ENCODE measurements around the gene TXNDC8.

The TXNDC8 gene

GRCh38 chr9:110308633-110309038 is 29.0 kb downstream of the TXNDC8 start:
- DNase-seq (ENCODE audit: low read depth, low spot score), result no peak
- ChIA-PET POLR2A (no interaction called here), CTCF (no interaction called here)
- no peak for TF ChIP-seq CTCF (IDR thresholded peaks at IDR 0.05; ENCODE audit: insufficient read depth, low read length, missing control alignments)
- no peak overlapping the region for H3K4me3 ChIP-seq (ENCODE audit: low read depth, low read length)

DNA sequence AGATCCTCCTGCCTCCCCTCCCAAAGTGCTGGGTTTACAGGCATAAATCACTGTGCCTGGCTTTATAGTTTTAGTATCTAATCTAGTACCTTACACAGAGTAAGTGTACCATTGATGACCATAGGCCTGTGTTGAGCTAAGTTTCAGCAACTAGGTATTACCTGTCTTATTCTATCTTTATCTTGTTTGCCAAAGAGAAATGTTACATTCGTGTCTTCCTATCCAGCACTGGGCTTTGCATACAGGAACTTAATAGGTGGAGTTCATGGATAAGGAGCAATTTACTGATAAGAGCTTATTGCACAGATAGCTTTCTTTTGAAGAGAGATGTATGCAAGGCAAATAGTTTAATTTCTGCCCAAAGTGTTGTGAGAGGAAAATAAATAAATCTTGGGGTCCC is 30.5 kb downstream of the TXNDC8 start:
- TF ChIP-seq CTCF (IDR thresholded peaks at IDR 0.05; ENCODE audit: insufficient read depth, low read length, missing control alignments), result no peak
- POLR2A ChIA-PET, result no interaction called here
- no peak for DNase-seq (ENCODE audit: low read depth, low spot score)
- CTCF ChIA-PET, result interaction anchor here (1.0 kb wide), 2 partner anchors 33 to 316 kb away, joined by 3 read pairs; no protein-coding TSS in a partner anchor
- no peak overlapping the region for H3K4me3 ChIP-seq (ENCODE audit: low read depth, low read length)

DNA sequence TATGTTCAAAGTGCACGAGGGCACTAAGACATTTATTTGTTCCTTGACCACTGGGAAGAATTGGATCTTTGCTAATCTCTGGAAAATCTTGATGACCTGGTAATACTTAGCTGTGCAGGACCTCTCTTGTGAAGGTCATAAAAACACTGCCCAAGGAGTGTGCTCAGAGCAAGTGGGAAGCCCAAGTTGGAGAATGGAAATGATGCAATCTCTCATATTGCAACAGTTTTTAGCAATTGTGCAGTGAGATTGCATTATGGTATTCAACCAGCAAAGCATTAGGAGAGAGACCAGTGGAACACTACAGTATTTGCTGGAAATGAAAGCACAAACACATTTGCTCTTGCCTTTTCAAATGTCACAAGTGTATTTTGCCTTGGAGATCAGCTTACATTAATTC is 34.5 kb downstream of the TXNDC8 start:
- ChIA-PET CTCF (no interaction called here), POLR2A (no interaction called here)
- no peak for TF ChIP-seq CTCF (IDR thresholded peaks at IDR 0.05; ENCODE audit: insufficient read depth, low read length, missing control alignments)
- DNase-seq (ENCODE audit: low read depth, low spot score), result peak; percentile 9
- H3K4me3 ChIP-seq (ENCODE audit: low read depth, low read length), result no peak overlapping the region

DNA sequence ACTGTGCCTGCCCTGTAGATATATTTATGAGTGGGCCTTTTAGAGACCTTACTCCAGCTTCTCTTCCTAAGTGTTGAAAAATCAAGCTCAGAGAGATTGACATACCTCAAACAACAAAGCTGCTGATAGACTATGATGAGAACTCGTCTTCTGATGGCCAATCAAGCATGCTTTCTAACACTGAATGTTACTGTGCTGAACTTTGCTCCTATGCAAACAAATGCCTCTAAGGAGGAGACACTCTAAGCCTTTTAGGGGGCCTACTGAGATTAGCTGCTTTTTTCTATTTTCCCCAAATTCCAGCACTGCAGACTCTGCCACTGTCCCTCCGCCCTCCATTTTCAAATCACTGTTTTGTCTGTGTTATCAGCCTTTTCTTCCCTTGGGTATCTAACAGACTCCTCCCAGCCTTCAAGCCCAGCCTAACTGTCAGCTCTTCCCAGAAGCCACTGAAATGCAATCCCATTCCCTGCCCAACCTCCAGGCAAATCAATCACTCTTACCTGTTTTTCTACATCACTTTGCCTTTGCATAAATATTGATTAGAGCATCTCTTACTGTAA is 39.5 kb downstream of the TXNDC8 start:
- ChIA-PET CTCF (no interaction called here), POLR2A (no interaction called here)
- TF ChIP-seq CTCF (IDR thresholded peaks at IDR 0.05; ENCODE audit: insufficient read depth, low read length, missing control alignments), result no peak
- no peak for DNase-seq (ENCODE audit: low read depth, low spot score)
- H3K4me3 ChIP-seq (ENCODE audit: low read depth, low read length), result no peak overlapping the region

DNA sequence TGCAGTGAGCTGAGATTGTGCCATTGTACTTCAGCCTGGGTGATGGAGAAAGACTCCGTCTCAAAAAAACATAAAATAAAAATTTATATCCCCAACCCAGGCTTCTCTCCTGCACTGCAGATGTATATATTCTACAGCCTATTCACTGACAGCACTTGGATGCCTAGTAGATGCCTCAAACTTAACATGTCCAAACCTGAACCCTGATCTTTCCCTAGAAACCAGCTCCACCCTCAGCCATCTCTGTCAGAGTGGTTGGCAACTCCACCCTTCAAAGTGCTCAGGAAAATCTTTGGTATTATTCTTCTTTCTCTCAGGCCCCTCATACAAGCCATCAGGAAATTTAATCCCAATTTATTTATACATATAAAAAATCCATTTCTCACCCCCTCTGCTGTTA is 44.4 kb downstream of the TXNDC8 start:
- CTCF ChIA-PET, result no interaction called here
- POLR2A ChIA-PET, result no interaction called here
- no peak overlapping the region for H3K4me3 ChIP-seq (ENCODE audit: low read depth, low read length)
- no peak for TF ChIP-seq CTCF (IDR thresholded peaks at IDR 0.05; ENCODE audit: insufficient read depth, low read length, missing control alignments)
- DNase-seq (ENCODE audit: low read depth, low spot score), result no peak

DNA sequence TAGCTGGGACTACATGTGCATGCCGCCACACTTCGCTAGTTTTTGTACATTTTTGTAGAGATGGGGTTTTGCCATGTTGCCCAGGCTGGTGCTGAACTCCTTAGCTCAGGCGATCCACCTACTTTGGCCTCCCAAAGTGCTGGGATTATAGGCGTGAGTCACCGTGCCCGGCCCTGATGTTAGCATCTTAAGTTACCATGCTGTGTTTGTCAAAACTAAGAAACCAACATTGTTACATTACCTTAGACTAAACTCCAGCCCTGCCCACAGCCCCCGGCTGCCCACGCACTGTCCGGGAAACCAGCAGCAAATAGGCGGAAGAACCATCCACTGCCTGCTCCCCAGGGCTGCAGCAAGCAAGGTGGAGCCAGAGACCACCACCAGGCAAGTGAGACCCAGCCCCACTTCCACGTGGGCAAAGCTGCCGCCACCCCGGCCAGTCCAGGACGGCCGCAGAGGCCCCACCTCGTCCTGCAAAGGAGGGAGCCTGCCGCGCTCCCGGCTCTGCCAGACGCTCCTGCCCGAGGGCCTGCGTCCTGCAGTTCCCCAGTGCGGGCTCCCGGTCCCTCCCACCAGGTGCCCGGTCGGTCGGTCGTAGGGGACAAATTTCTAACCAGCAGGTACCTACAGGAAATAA is 45.6 kb downstream of the TXNDC8 start:
- no peak for DNase-seq (ENCODE audit: low read depth, low spot score)
- POLR2A ChIA-PET, result no interaction called here
- CTCF ChIA-PET, result no interaction called here

More for the DNA sequence above, 45.6 kb downstream of the TXNDC8 start:
- TF ChIP-seq CTCF (IDR thresholded peaks at IDR 0.05; ENCODE audit: insufficient read depth, low read length, missing control alignments), result no peak
- H3K4me3 ChIP-seq (ENCODE audit: low read depth, low read length), result no peak overlapping the region

Data from AG04449 (cell line).